PFSK-1 (cell line): ENCODE data around the gene F10.

ENCODE experiments used
- FOXP2 ChIP-seq: optimal IDR thresholded peaks from 2 replicates; pipeline ENCODE3; 2011; ENCODE audit warnings: borderline replicate concordance, control low read depth, inconsistent platforms; ENCODE audit not compliant: insufficient read depth; ENCODE audit errors: extremely low read length, extremely low read depth
- POLR2AphosphoS5 ChIP-seq: IDR thresholded peaks from 2 replicates; pipeline ENCODE4 v1.6.1; 2012; ENCODE audit warnings: low read depth, mild to moderate bottlenecking, control low read depth, low read length, moderate library complexity
- REST ChIP-seq, 2 experiments: IDR thresholded peaks; 2 replicates each; pipeline versions ENCODE4 v1.6.1 to v1.8.0; 2011 to 2012; ENCODE audit warnings: low read depth in 2 of 2, low read length in 2 of 2, control low read depth in 1 of 2, inconsistent platforms in 1 of 2, mild to moderate bottlenecking in 1 of 2, moderate library complexity in 1 of 2; ENCODE audit not compliant: insufficient read depth in 1 of 2
- SIN3A ChIP-seq: IDR thresholded peaks from 2 replicates; pipeline ENCODE4 v1.6.1; 2012; ENCODE audit warnings: mild to moderate bottlenecking, low read length, moderate library complexity, borderline replicate concordance; ENCODE audit not compliant: insufficient read depth
- TAF1 ChIP-seq: IDR thresholded peaks from 2 replicates; pipeline ENCODE4 v1.6.1; 2012; ENCODE audit warnings: low read length, control low read depth, borderline replicate concordance; ENCODE audit not compliant: insufficient read depth

F10 gene

GRCh38 chr13:113086031-113086750, 36.4 kb upstream of the F10 start:
- no peak for TF ChIP-seq POLR2AphosphoS5
- no peak for TF ChIP-seq SIN3A
- TF ChIP-seq REST (IDR thresholded peaks at IDR 0.05; ENCODE audit: insufficient read depth in 1 of 2, low read depth in 2 of 2, low read length in 2 of 2): no peak
- TF ChIP-seq FOXP2: no peak

GRCh38 chr13:113086991-113087922, 35.3 kb upstream of the F10 start:
- TF ChIP-seq TAF1 (no peak), SIN3A (no peak), REST (IDR thresholded peaks at IDR 0.05; ENCODE audit: insufficient read depth in 1 of 2, low read depth in 2 of 2, low read length in 2 of 2) (no peak), POLR2AphosphoS5 (no peak), FOXP2 (no peak)

- TF ChIP-seq POLR2AphosphoS5 (no peak), FOXP2 (no peak), TAF1 (no peak), SIN3A (no peak), REST (IDR thresholded peaks at IDR 0.05; ENCODE audit: insufficient read depth in 1 of 2, low read depth in 2 of 2, low read length in 2 of 2) (no peak)
Observed at GRCh38 chr13:113087923-113088690, 34.5 kb upstream of the F10 start.

GRCh38 chr13:113088691-113089020, 33.9 kb upstream of the F10 start:
- TF ChIP-seq SIN3A (no peak), TAF1 (no peak), POLR2AphosphoS5 (no peak), FOXP2 (no peak), REST (IDR thresholded peaks at IDR 0.05; ENCODE audit: insufficient read depth in 1 of 2, low read depth in 2 of 2, low read length in 2 of 2) (no peak)
